K562 (cell line): ENCODE data around the gene BHLHE23. TPM values are rescaled to one million over a fixed set of nuclear protein-coding genes. Genes with fewer than 3 reads are reported as not detected.

Experiments used
- ATAC-seq: fragments of 200-7000 bp; cut with Tn5 transposase; 3 replicates; pipeline ENCODE4 v1.9.1; 2020; ENCODE audit warnings: moderate library complexity
- BruUV-seq: library from RNA; stranded (reverse); fragments of 400-500 nt; replicated peaks from 2 replicates; lab custom pipeline; 2021; lab: Mats Ljungman, UMichigan
- CTCF ChIA-PET: fragments of 300-600 bp; formaldehyde crosslinking; extraction: SDS; loops from one replicate; lab custom pipeline; 2021; ENCODE audit warnings: low intra/inter-chr PET ratio; lab: Yijun Ruan, JAX
- POLR2A ChIA-PET: fragments of 300-600, 350-650 bp; sonication (Branson Sonifier 250); formaldehyde crosslinking; extraction: SDS; loops from one replicate; lab custom pipeline; 2021; ENCODE audit warnings: antibody characterized with exemption, inconsistent platforms; lab: Yijun Ruan, JAX
- DNase-seq, 4 experiments: peaks; one replicate each; pipeline versions ENCODE4 v3.0.0 to v3.0.0-alpha.2; 2011 to 2018; ENCODE audit warnings: low spot score in 3 of 4, mixed read lengths in 3 of 4; ENCODE audit errors: extremely low read depth in 1 of 4
- FAIRE-seq: peaks from 2 replicates; lab custom pipeline; 2011; peaks lifted over from hg19 to GRCh38; lab: Jason Lieb, UNC
- H2AFZ ChIP-seq: 2 replicates; pipeline ENCODE4 v1.6.0; 2011; ENCODE audit warnings: low read depth, low read length, control low read depth, inconsistent platforms
- H3K27ac ChIP-seq: fragments of 200-600 bp; 3 replicates; pipeline ENCODE4 v1.8.0; 2011; ENCODE audit warnings: low read depth, mild to moderate bottlenecking, control low read depth, inconsistent platforms, low read length, moderate library complexity, mixed read lengths; ENCODE audit errors: extremely low read depth
- H3K27me3 ChIP-seq, 2 experiments: fragments of 300-600 bp in 1 of 2; 2 replicates in 1 of 2; 3 replicates in 1 of 2; pipeline versions ENCODE4 v1.6.0 to v1.8.0; 2011; ENCODE audit warnings: inconsistent platforms in 2 of 2, low read length in 2 of 2, mild to moderate bottlenecking in 1 of 2, mixed read lengths in 1 of 2, moderate library complexity in 1 of 2; ENCODE audit not compliant: control insufficient read depth in 2 of 2, insufficient read depth in 2 of 2
- H3K36me3 ChIP-seq: fragments of 300-600 bp; 3 replicates; pipeline ENCODE4 v1.8.0; 2011; ENCODE audit warnings: mild to moderate bottlenecking, low read length, inconsistent platforms; ENCODE audit not compliant: control insufficient read depth, insufficient read depth
- H3K4me1 ChIP-seq, 2 experiments: fragments of 200-600 bp in 1 of 2; replicated peaks in 1 of 2; 2 replicates in 1 of 2; 3 replicates in 1 of 2; pipeline versions ENCODE4 v1.5.1 to v1.8.0; 2011; ENCODE audit warnings: inconsistent platforms in 2 of 2, low read length in 2 of 2, mild to moderate bottlenecking in 1 of 2, mixed read lengths in 1 of 2, moderate library complexity in 1 of 2; ENCODE audit not compliant: control insufficient read depth in 2 of 2, insufficient read depth in 2 of 2
- H3K4me2 ChIP-seq: 2 replicates; pipeline ENCODE4 v1.6.1; 2011; ENCODE audit warnings: low read length, control low read depth, inconsistent platforms, mixed read lengths; ENCODE audit not compliant: insufficient read depth
- H3K4me3 ChIP-seq: fragments of 200-600 bp; sonication (generic), shearing (Covaris generic); 2 replicates; pipeline ENCODE4 v1.5.1; 2016; ENCODE audit warnings: control low read depth, inconsistent platforms
- H3K79me2 ChIP-seq: fragments of 200-600 bp; 3 replicates; pipeline ENCODE4 v1.8.0; 2011; ENCODE audit warnings: low read length, inconsistent platforms; ENCODE audit not compliant: control insufficient read depth, insufficient read depth
- H3K9ac ChIP-seq, 2 experiments: 2 replicates each; pipeline versions ENCODE4 v1.6.0 to v1.6.1; 2011; ENCODE audit warnings: low read depth in 2 of 2, low read length in 2 of 2, control low read depth in 1 of 2, inconsistent platforms in 1 of 2, mild to moderate bottlenecking in 1 of 2, mixed read lengths in 1 of 2; ENCODE audit not compliant: insufficient read depth in 1 of 2
- H3K9me1 ChIP-seq: one replicate; pipeline ENCODE4 v1.6.0; 2011; ENCODE audit warnings: inconsistent platforms, mild to moderate bottlenecking, low read length, moderate library complexity; ENCODE audit not compliant: control insufficient read depth, insufficient read depth
- H3K9me3 ChIP-seq: replicated peaks from 2 replicates; pipeline ENCODE4 v1.5.1; 2011; ENCODE audit warnings: low read depth, low read length, inconsistent platforms; ENCODE audit not compliant: control insufficient read depth, insufficient read depth
- H4K20me1 ChIP-seq: replicated peaks from 2 replicates; pipeline ENCODE4 v1.6.1; 2011; ENCODE audit warnings: low read length, inconsistent platforms, mixed read lengths; ENCODE audit not compliant: control insufficient read depth, insufficient read depth
- ATF6 ChIP-seq: sonication (generic); formaldehyde crosslinking; IDR thresholded peaks from 2 replicates; pipeline ENCODE4 v1.4.0; 2020; ENCODE audit warnings: mild to moderate bottlenecking, missing genetic modification reagents
- BMI1 ChIP-seq: fragments of 150-350 bp; IDR thresholded peaks from 2 replicates; pipeline ENCODE4 v1.6.1; 2014; ENCODE audit warnings: low read length
- CCAR2 ChIP-seq: fragments of 200-400 bp; formaldehyde crosslinking; IDR thresholded peaks from 2 replicates; pipeline ENCODE4 v1.6.1; 2017; ENCODE audit warnings: mild to moderate bottlenecking, low read depth, low read length
- FIP1L1 ChIP-seq: fragments of 200-400 bp; formaldehyde crosslinking; IDR thresholded peaks from 2 replicates; pipeline ENCODE4 v1.6.1; 2018; ENCODE audit warnings: mild to moderate bottlenecking, low read depth, low read length; ENCODE audit not compliant: poor library complexity, severe bottlenecking
- HDGF ChIP-seq: fragments of 450-650 bp; IDR thresholded peaks from 2 replicates; pipeline ENCODE4 v1.6.1; 2016
- KLF16 ChIP-seq: IDR thresholded peaks from 2 replicates; pipeline ENCODE4 v1.6.1; 2016; ENCODE audit warnings: antibody characterized with exemption
- MIER1 ChIP-seq: fragments of 450-650 bp; IDR thresholded peaks from 2 replicates; pipeline ENCODE4 v1.6.1; 2016; ENCODE audit warnings: antibody characterized with exemption, mild to moderate bottlenecking, low read depth
- ZNF764 ChIP-seq: fragments of 250-450 bp; sonication (Bioruptor Pico); IDR thresholded peaks from 2 replicates; pipeline ENCODE4 v1.4.0; 2020; ENCODE audit warnings: low read depth, mild to moderate bottlenecking, moderate library complexity
- WGBS: fragments of 100-300 bp; shearing (Covaris generic); methylation state at CpG from one replicate; pipeline ENCODE4 v1.1.6; 2016; ENCODE audit warnings: low coverage, mixed read lengths; ENCODE audit not compliant: insufficient coverage; ENCODE audit errors: missing lambda C conversion rate; 5-methylcytosine and 5-hydroxymethylcytosine counted together
- in situ Hi-C: fragments of 300-500 bp; cut with MboI; formaldehyde crosslinking; loops from 4 replicates; pipeline ENCODE4 v1.15.0; 2018; ENCODE audit warnings: inconsistent platforms, mixed read lengths
- intact Hi-C: fragments of 100-400 bp; cut with micrococcal nuclease; formaldehyde crosslinking; loops from 2 replicates; pipeline ENCODE4 v1.14.2; 2022
- polyA plus RNA-seq, 8 experiments: library from polyadenylated mRNA; depleted of rRNA in 4 of 8; stranded (reverse) in 5 of 8; unstranded in 3 of 8; fragments of >200 nt; fragmentation: Nextera tagmentation in 2 of 8; fragmentation: Illumina TruSeq in 1 of 8; extraction: Ambion mirVana in 2 of 8; extraction: Trizol in 1 of 8; gene quantifications; 2 replicates each; pipeline versions ENCODE4 v1.2.1 to v1.2.3, GENCODE V29; 2011 to 2014; ENCODE audit warnings: inconsistent platforms in 1 of 8, missing spikeins in 1 of 8
- total RNA-seq, 7 experiments: library from RNA; depleted of rRNA in 6 of 7; stranded (reverse); fragments of >200 nt in 6 of 7; fragmentation: Illumina TruSeq in 2 of 7; extraction: Trizol in 2 of 7; gene quantifications; 2 replicates each; pipeline versions ENCODE4 v1.2.1 to v1.2.3, GENCODE V29; 2011 to 2021; ENCODE audit warnings: low replicate concordance in 1 of 7
- TF ChIP-seq, protein P1 (sequence below): fragments of 250-450 bp; sonication (Bioruptor Pico); IDR thresholded peaks from 2 replicates; pipeline ENCODE4 v1.4.0; 2020; ENCODE audit warnings: mild to moderate bottlenecking, moderate library complexity
- TF ChIP-seq, protein P2 (sequence below): fragments of 250-450 bp; sonication (Bioruptor Pico); IDR thresholded peaks from 2 replicates; pipeline ENCODE4 v1.8.0; 2022; ENCODE audit warnings: moderate library complexity, mild to moderate bottlenecking, inconsistent platforms
- TF ChIP-seq, protein P3 (sequence below), 3 experiments: fragments of 200-800 bp in 1 of 3; sonication (Bioruptor generic) in 1 of 3; sonication (generic) in 1 of 3; formaldehyde crosslinking in 1 of 3; IDR thresholded peaks; 2 replicates each; pipeline versions ENCODE4 v1.6.1 to v1.8.0; 2016 to 2022; ENCODE audit warnings: mild to moderate bottlenecking in 2 of 3, missing compliant biosample characterization in 2 of 3, missing genetic modification characterization in 2 of 3, missing genetic modification reagents in 1 of 3

The BHLHE23 gene
- total and polyA plus RNA-seq, 9 of the 15 experiments (the other 6 are each of a cell fraction or from before 2014, with no cell fraction given): not detected

GRCh38 chr20:63006540-63007359, at the start of gene BHLHE23 (continued):
- TF ChIP-seq BMI1 (no peak), ATF6 (CRISPR knock-in tag) (no peak), CCAR2 (no peak), ZNF764 (no peak), FIP1L1 (no peak), MIER1 (no peak)
- TF ChIP-seq, all 486 proteins: peak for 0

DNA sequence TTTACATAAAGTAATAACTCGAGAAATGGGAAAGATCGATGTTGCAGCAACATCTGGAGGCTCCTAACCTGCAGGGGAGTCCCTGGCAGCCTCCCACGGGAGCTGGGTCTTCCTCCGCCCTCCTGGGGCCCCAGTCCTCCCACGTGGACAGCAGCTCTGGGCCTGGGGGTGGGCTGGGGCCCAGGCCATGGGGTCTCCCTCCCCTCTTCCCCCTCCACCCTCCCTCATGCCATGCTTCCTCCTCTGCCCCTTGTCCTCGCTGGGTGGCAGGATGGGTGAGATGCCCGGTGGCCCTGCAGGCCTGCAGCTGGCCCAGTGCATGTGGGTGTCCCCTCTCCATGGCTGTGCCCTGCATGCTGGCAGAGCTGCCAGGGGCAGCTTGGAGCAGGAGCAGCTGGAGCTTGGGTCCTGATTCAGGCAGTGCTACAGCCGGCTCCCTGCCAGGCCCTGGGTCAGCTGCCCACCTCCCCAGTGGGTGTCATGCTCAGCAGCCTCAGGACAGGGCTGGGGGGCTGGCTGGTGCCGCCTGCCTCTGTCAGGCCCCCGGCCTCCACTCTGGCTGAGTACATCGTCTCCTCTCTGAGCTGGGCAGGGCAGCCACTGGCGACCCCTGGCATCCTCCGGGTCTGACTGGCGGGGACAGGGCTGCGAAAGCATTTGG, 48.9 kb upstream of the BHLHE23 start:
- in situ Hi-C loops: no loop called here

More for the DNA sequence above, 48.9 kb upstream of the BHLHE23 start:
- Histone ChIP-seq H3K4me3 (no peak overlapping the region), H3K4me1 (peaks cover 0 to 35% of the 10 kb centered on the region in 2 experiments; a peak in 3 of 5 replicates), H3K9ac (no peak overlapping the region), H3K9me1 (peaks cover 4% of the 10 kb centered on the region), H4K20me1 (0 out of 2 replicates have a peak, but pooled peaks cover 7% of the 10 kb centered on the region), H2AFZ (no peak overlapping the region), H3K27ac (no peak overlapping the region), H3K9me3 (peaks cover 5% of the 10 kb centered on the region), H3K27me3 (peaks cover 5 to 61% of the 10 kb centered on the region in 2 experiments; a peak in 4 of 5 replicates), H3K36me3 (no peaks in the 10 kb centered on the region), H3K79me2 (no peaks in the 10 kb centered on the region), H3K4me2 (no peak overlapping the region)
- POLR2A ChIA-PET: interaction anchor here (1.1 kb wide), 1 partner anchor 16 kb away, joined by 3 read pairs; no protein-coding TSS in a partner anchor
- CTCF ChIA-PET: interaction anchor here (0.8 to 1.0 kb wide), 2 partner anchors 117 to 194 kb away, joined by 3 to 4 read pairs; no protein-coding TSS in a partner anchor
- BruUV-seq: no TSS peak
- intact Hi-C loops: loop anchor here (5.0 kb wide), 1 partner anchor 117 kb away; no protein-coding TSS in a partner anchor
- TF ChIP-seq KLF16 (no peak), HDGF (no peak)
- TF ChIP-seq, protein P1, sequence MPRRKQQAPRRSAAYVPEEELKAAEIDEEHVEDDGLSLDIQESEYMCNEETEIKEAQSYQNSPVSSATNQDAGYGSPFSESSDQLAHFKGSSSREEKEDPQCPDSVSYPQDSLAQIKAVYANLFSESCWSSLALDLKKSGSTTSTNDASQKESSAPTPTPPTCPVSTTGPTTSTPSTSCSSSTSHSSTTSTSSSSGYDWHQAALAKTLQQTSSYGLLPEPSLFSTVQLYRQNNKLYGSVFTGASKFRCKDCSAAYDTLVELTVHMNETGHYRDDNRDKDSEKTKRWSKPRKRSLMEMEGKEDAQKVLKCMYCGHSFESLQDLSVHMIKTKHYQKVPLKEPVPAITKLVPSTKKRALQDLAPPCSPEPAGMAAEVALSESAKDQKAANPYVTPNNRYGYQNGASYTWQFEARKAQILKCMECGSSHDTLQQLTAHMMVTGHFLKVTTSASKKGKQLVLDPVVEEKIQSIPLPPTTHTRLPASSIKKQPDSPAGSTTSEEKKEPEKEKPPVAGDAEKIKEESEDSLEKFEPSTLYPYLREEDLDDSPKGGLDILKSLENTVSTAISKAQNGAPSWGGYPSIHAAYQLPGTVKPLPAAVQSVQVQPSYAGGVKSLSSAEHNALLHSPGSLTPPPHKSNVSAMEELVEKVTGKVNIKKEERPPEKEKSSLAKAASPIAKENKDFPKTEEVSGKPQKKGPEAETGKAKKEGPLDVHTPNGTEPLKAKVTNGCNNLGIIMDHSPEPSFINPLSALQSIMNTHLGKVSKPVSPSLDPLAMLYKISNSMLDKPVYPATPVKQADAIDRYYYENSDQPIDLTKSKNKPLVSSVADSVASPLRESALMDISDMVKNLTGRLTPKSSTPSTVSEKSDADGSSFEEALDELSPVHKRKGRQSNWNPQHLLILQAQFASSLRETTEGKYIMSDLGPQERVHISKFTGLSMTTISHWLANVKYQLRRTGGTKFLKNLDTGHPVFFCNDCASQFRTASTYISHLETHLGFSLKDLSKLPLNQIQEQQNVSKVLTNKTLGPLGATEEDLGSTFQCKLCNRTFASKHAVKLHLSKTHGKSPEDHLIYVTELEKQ (CRISPR knock-in tag): no peak
- TF ChIP-seq, protein P2, sequence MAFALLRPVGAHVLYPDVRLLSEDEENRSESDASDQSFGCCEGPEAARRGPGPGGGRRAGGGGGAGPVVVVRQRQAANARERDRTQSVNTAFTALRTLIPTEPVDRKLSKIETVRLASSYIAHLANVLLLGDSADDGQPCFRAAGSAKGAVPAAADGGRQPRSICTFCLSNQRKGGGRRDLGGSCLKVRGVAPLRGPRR (CRISPR knock-in tag): no peak
- TF ChIP-seq, protein P3, sequence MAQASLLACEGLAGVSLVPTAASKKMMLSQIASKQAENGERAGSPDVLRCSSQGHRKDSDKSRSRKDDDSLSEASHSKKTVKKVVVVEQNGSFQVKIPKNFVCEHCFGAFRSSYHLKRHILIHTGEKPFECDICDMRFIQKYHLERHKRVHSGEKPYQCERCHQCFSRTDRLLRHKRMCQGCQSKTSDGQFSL (CRISPR knock-in tag; IDR thresholded peaks at IDR 0.05): no peak
- TF ChIP-seq, protein P3 (tag; IDR thresholded peaks at IDR 0.05): no peak
- ATAC-seq (no peak), DNase-seq (no peak), FAIRE-seq (no peak)
- WGBS: 34% methylated on average over 10 of the region's 15 CpGs
